A673 (cell line): ENCODE data around the gene KLF12. TPM values are rescaled to one million over a fixed set of nuclear protein-coding genes. Genes with fewer than 3 reads are reported as not detected.

Experiments used
- BruUV-seq: library from RNA; stranded (reverse); fragments of 400-500 nt; replicated peaks from 2 replicates; lab custom pipeline; 2021; lab: Mats Ljungman, UMichigan
- CTCF ChIA-PET: fragments of 300-600 bp; sonication (Branson Sonifier 250); formaldehyde crosslinking; loops from one replicate; lab custom pipeline; 2022; ENCODE audit warnings: antibody characterized with exemption; lab: Charles Lee
- POLR2A ChIA-PET: fragments of 300-600 bp; sonication (Branson Sonifier 250); formaldehyde crosslinking; loops from one replicate; lab custom pipeline; 2022; ENCODE audit warnings: antibody characterized with exemption; ENCODE audit not compliant: low non-redundant PET; lab: Charles Lee
- DNase-seq: peaks from one replicate; pipeline ENCODE4 v3.0.0-alpha.2; 2015; ENCODE audit warnings: low spot score
- H3K27ac ChIP-seq: fragments of 200-600 bp; sonication (generic); 2 replicates; pipeline ENCODE4 v1.5.1; 2016; ENCODE audit warnings: mixed run types, low read depth, mild to moderate bottlenecking, mixed read lengths, antibody characterized with exemption, low read length; ENCODE audit not compliant: poor library complexity, severe bottlenecking
- H3K27me3 ChIP-seq: fragments of 200-600 bp; sonication (generic); replicated peaks from 2 replicates; pipeline ENCODE4 v1.6.1; 2017; ENCODE audit warnings: mixed run types, low read depth, mild to moderate bottlenecking, mixed read lengths, antibody characterized with exemption, low read length; ENCODE audit not compliant: insufficient read depth, poor library complexity
- H3K36me3 ChIP-seq: fragments of 200-600 bp; sonication (generic); 2 replicates; pipeline ENCODE4 v1.6.1; 2016; ENCODE audit warnings: mixed run types, mild to moderate bottlenecking, mixed read lengths, antibody characterized with exemption, low read length; ENCODE audit not compliant: insufficient read depth, poor library complexity, severe bottlenecking
- H3K4me1 ChIP-seq: fragments of 200-600 bp; sonication (generic); 2 replicates; pipeline ENCODE4 v1.6.1; 2017; ENCODE audit warnings: mixed run types, mild to moderate bottlenecking, mixed read lengths, antibody characterized with exemption, low read length; ENCODE audit not compliant: insufficient read depth, poor library complexity, severe bottlenecking
- H3K4me3 ChIP-seq: fragments of 200-600 bp; sonication (generic); 2 replicates; pipeline ENCODE4 v1.5.1; 2016; ENCODE audit warnings: low read depth, mixed run types, mild to moderate bottlenecking, mixed read lengths, low read length; ENCODE audit not compliant: poor library complexity, severe bottlenecking
- H3K9me3 ChIP-seq: fragments of 200-600 bp; sonication (generic); 2 replicates; pipeline ENCODE4 v1.6.1; 2016; ENCODE audit warnings: mixed run types, low read depth, mild to moderate bottlenecking, mixed read lengths, antibody characterized with exemption, low read length; ENCODE audit not compliant: poor library complexity, severe bottlenecking
- CTCF ChIP-seq: fragments of 300-800, 200-600 bp; sonication (generic); conservative IDR thresholded peaks from 2 replicates; pipeline ENCODE4 v1.5.1; 2017; ENCODE audit warnings: low read depth, mild to moderate bottlenecking, antibody characterized with exemption, low read length, moderate library complexity, mixed read lengths
- EZH2 ChIP-seq: fragments of 200-600 bp; sonication (generic); IDR thresholded peaks from 2 replicates; pipeline ENCODE4 v1.6.1; 2017; ENCODE audit warnings: borderline replicate concordance, low read depth, mild to moderate bottlenecking, mixed read lengths, antibody characterized with exemption, low read length; ENCODE audit not compliant: poor library complexity, severe bottlenecking
- intact Hi-C: fragments of 100-400 bp; cut with micrococcal nuclease; formaldehyde crosslinking; loops from one replicate; pipeline ENCODE4 v1.10.0; 2022; ENCODE audit not compliant: unreplicated experiment
- total RNA-seq: library from RNA; stranded (reverse); gene quantifications from 2 replicates; pipeline ENCODE4 v1.2.3, GENCODE V29; 2021

Gene KLF12
- total RNA-seq, 1 experiment from 2014 or later = 12.4 TPM

DNA sequence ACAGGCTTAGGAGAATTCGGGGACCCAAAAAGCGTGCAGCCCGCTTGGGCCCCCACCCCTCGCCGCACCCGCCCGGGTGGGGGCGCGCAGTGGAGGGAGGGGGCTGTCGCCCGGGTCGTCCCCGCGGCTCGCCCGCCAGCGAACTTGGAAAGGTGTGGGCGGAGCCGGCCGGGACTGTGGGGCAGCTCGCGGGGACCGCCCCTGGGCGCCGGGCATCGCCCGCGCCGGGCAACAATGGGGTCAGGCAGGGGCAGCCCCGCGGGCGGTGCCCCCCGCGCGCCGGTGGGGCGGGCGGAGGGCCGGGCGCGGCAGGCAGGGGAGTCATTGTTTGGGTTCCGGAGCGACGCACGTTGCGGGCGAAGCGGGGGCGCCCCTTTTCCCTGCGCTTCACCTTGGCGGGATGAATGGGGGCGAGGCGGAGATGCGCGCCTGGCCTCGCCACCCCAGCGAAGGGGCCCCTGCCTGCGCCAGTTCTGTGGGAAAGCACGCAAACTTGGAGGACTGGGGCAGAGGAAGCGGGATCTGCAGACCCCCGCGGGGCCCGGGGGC, 647 bp upstream of the KLF12 start:
- H3K27ac ChIP-seq = peak overlapping the region; percentile 89
- intact Hi-C loops = loop anchor here (5.0 kb wide), 2 partner anchors 188 to 298 kb away; no protein-coding TSS in a partner anchor
- peaks cover 14% of the 10 kb centered on the region for H3K4me1 ChIP-seq
- ChIA-PET POLR2A (no interaction called here), CTCF (no interaction called here)
- no peak for TF ChIP-seq EZH2
- TF ChIP-seq CTCF = no peak
- H3K9me3 ChIP-seq = no peaks in the 10 kb centered on the region
- no TSS peak for BruUV-seq
- peak overlapping the region; percentile 84 for H3K4me3 ChIP-seq
- peak; percentile 59 for DNase-seq
- H3K27me3 ChIP-seq = no peaks in the 10 kb centered on the region
- H3K36me3 ChIP-seq = no peaks in the 10 kb centered on the region

- CTCF ChIA-PET = no interaction called here
- BruUV-seq = TSS peak; percentile 37
- Histone ChIP-seq H3K9me3 (no peaks in the 10 kb centered on the region), H3K27me3 (no peaks in the 10 kb centered on the region), H3K36me3 (no peaks in the 10 kb centered on the region), H3K4me3 (peak overlapping the region; percentile 84), H3K4me1 (peaks cover 24% of the 10 kb centered on the region), H3K27ac (peak overlapping the region; percentile 83)
- no peak for TF ChIP-seq EZH2
- no peak for TF ChIP-seq CTCF
- DNase-seq = peak; percentile 95
- POLR2A ChIA-PET = interaction anchor here (0.7 kb wide), 2 partner anchors 329 to 399 kb away, joined by 3 to 5 read pairs; no protein-coding TSS in a partner anchor
- intact Hi-C loops = loop anchor here (5.0 kb wide), 2 partner anchors 186 to 296 kb away; no protein-coding TSS in a partner anchor
Observed at GRCh38 chr13:74133657-74134201, 475 bp downstream of the KLF12 start.

- ChIA-PET CTCF (no interaction called here), POLR2A (interaction anchor here (0.7 kb wide), 1 partner anchor 329 kb away, joined by 3 read pairs; no protein-coding TSS in a partner anchor)
- no peak for TF ChIP-seq CTCF
- TF ChIP-seq EZH2 = no peak
- Histone ChIP-seq H3K4me3 (peak overlapping the region; percentile 84), H3K4me1 (peaks cover 31% of the 10 kb centered on the region), H3K9me3 (no peaks in the 10 kb centered on the region), H3K36me3 (no peaks in the 10 kb centered on the region), H3K27ac (peak overlapping the region; percentile 83), H3K27me3 (no peaks in the 10 kb centered on the region)
- no TSS peak for BruUV-seq
- DNase-seq = peak; percentile 47
- intact Hi-C loops = loop anchor here (5.0 kb wide), 2 partner anchors 186 to 296 kb away; no protein-coding TSS in a partner anchor
Observed at GRCh38 chr13:74132776-74133656, 1.2 kb downstream of the KLF12 start.
